HG03039 (cell line): Measurements from ENCODE around the gene FAXC.
"Not testable (repeated sequence)": the region's sequence is repeated elsewhere in the genome, so short reads cannot be mapped to it uniquely, and the experiment has no call there.

Experiments used
- ATAC-seq: cut with Tn5 transposase; IDR thresholded peaks from one replicate; pipeline ENCODE4 v1.9.1; 2021; ENCODE audit warnings: mild to moderate bottlenecking, moderate library complexity; ENCODE audit not compliant: unreplicated experiment

FAXC gene

GRCh38 chr6:99341862-99342455 lies 7.5 kb downstream of the FAXC start:
- ATAC-seq, result no peak

DNA sequence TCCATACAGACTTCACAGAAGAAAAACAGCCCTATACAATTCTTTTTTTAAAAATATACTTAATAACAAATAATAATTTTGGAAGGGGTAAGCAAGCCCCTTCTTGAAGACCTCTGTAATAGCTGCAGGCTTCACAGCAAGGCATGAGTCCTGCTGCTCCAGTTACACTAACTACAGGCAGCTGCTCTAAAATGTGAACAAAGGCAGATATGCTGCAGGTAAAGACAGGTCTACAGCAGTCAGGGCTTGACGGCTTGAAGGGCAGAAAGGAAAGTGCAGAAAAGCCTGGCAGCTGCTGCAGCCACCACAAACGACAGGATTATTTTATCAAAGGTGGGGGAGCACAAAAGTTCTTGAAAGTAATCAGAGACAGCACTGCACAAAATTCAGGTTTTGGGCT lies 11.3 kb downstream of the FAXC start:
- no peak for ATAC-seq

DNA sequence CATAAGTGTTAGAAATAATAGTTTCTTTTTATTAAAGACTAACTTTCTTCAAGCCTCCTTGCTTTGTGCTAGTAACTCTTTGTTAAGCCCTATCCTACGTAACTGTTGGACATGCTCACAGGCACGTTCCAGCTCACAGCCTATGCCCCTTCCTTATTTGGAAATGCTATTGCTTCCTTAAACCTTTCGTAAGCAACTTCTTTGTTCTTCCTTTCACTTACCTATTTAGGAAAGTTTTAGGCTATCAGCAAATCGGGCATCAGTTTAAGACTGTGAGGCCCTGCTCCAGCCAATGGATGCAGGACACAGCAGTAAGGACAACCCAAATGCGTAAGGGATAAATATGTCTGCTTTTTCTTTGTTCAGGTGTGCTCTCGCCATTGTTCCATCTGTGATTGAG lies 14.2 kb downstream of the FAXC start:
- ATAC-seq, result not testable (repeated sequence)

- no peak for ATAC-seq
These were observed 14.8 kb downstream of the FAXC start for GRCh38 chr6:99334526-99335127.

DNA sequence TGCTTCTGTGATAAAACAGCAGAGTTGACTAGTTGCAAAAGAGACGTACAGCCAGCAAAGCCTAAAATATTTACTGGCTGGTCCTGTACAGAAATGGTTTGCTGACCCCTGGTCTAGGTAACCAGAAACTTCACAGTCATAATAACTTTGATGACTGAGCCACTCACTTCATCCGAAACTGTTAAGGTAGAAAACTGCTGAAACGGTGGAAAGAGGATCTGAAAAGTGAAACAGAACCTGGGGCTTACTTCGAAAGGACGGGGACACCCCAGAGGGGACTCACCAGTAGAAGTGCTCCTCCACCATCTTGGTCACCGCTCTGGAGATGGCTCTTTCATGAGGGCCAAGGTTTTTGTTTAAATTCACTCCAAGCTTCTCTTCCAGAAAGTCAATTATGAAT lies 16.4 kb downstream of the FAXC start:
- peak; percentile 90 for ATAC-seq

GRCh38 chr6:99331531-99331930 lies 17.9 kb downstream of the FAXC start:
- no peak for ATAC-seq

GRCh38 chr6:99330159-99330558 lies 19.3 kb downstream of the FAXC start:
- ATAC-seq, result peak; percentile 62

- no peak for ATAC-seq
These were observed 24.5 kb downstream of the FAXC start for GRCh38 chr6:99324996-99325395.

DNA sequence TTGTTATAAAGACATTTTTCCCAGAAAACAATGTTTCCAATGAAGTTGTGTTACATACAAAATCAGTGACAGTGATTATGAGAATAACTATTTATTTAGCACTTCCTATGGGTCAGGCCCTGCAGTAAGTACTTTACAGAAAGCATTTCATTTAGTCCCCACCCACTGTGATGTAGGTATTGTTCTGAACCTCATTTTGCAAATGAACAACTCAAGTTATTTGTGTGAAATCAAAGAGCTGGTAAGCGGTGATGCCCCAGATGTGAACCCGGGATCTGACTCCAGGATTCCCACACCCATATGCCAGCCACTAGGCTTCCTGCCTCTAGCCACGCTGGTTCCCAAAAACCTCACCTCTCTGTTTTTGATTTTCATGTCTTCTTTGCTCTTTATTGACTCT lies 30.9 kb downstream of the FAXC start:
- ATAC-seq, result no peak

DNA sequence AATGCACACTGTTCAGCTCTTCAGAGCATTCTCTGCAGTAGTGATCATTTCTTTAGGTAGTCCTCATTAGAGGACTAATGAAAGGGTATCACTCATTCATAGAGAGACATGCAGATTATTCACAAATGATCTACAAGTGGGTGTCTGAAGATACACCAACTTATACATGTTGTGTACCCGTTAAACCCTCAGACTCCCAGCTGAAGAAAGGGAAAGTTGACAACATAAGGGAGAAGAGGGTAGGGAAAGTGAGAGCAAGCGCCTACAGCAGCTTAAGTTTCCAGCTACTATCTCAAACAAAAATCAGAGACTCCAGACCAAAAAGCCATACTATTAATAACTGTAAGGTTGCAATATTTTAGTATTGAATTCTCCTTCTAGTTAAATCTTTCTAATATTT lies 37.1 kb downstream of the FAXC start:
- ATAC-seq, result no peak

DNA sequence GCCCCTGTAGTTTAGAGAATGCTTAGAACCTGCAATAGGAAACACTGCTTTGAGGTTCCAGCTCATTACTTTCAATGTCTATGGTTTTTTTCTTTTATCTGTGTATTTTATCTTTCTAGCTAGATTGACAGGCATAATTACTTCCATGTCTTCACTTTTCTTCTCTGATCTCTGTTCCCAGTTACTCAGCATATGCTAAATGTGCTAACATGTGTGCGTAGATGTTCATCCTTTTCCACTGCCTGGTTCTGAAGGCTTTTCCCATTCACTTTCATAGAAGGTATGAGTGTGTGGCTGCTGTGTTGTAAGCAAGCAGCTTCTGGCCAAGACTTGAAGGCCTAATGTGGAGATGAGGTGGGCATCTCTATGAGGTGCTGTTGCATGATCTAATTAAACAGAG lies 38.9 kb downstream of the FAXC start:
- ATAC-seq, result no peak

DNA sequence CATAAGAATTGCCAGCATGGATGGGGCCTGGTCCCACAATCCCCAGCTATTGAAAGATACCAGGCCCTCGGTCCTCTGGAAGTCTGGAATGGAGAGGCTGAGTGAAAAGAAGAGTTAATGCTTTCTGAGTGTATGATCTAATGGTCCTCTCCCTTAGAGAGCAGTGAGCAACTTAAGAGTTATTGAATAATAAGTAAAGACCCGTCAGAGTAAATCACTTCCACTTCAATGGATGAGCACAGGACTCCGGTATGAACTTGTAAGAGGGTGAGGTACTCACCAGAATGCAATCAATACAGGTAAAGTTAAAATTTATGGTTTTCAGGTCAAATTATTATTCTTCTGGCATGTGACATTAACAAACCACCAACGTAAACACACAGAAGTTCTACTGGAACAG lies 39.9 kb downstream of the FAXC start:
- ATAC-seq, result no peak

DNA sequence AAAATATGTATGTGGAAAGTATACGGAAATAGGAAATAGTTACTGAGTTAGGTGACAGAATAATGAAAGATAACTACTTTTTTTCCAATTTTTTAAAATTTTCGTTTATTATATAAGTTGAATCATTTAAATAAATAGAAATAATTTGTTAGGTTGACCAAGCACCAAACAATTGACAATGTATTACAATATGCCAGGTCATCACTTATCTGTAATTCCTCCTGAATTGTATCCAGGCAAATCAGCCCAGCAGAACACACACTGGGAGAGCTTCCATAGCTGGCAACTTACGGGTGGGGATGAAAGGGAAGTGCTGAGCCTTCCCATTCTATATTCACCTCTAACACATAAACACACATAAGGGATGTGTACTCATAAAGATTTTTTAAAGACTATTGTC lies 40.7 kb downstream of the FAXC start:
- ATAC-seq, result no peak

DNA sequence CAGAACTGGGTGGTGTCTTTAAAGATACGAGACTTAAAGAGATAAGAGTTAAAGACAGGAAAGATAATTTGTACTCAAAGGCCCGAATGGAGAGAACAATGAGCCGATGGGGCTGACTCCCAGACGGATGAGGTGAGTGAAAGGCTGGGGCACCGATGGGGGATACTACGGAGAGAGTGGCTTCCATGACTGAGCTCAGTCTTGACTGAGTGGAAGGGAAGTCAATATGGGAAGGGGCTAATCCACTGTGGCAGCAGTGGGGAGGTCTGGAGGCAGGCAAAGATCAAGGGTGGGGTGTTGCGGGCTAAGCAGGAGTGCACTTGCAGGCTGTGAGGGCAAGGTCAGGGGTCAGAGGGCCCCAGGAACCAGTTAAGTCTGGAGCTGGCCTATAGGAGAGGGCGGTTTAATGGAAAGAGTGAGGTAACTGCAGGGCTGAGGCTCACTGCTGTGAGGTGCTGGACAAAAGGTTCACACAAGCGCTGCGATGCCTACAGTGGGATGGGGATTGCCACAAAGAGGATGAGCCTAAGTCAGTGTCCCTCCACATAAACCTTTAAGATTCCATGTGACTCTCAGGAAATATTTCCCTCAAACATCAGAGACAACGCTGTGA lies 42.1 kb downstream of the FAXC start:
- no peak for ATAC-seq

DNA sequence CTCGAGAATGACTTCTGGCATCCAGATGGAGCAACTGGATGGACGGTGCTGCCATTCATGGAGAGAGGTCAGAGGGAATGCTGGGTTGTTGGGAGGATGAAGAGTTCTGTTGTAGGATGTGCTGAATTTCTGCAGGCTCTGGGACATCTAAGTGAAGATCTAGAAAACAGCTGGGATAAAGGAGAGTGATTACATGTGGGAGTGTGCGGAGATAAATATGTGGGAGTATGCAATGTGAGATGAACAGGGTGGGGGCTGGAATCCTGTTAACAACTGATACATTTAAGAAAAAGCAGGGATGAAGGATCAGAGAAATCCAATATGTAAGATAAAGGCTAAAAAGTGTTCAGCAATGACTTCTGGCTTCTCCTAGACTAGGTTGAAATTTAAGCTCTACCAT lies 43.1 kb downstream of the FAXC start:
- ATAC-seq, result no peak

GRCh38 chr6:99305021-99305554 lies 44.4 kb downstream of the FAXC start:
- ATAC-seq, result peak; percentile 51

DNA sequence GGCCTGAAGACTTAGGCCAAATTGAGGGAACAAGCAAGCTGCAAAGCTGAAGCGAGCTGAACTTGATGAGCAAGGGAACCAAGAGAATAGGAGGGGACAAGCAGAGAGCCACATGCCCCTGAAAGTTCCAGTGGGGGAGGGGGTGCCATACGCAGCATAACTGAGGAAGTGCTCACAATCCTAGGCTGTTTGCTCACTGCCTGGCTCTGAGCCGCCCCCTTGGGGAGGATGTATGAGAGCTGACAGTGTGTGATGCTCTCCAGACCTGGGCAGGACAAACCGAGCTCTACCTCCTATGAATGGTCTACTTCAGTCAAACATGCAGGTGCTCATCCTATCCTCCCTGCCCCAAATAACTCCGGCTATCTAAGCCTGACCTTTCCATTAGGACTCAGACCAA lies 52.1 kb downstream of the FAXC start:
- ATAC-seq, result no peak

GRCh38 chr6:99297006-99297405 lies 52.5 kb downstream of the FAXC start:
- no peak for ATAC-seq

DNA sequence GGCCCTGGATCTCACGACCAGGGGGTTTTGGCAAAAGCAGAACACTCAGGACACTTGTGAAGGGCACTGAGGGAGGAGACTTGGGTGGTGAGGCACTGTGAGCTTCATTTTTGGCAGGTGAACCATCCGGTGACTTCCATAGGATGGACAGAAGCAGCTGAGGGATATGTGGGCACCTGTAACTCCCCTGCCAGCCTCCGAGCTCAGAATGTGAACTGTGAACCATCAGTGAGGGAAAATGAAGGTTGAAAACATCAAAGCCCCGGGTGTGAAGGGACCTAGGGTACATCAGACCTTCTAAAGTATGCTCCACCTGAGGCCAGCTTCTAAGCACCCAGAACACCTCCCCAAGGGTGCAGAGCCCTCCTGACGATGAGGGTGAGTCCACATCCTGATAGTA lies 53.2 kb downstream of the FAXC start:
- no peak for ATAC-seq

- no peak for ATAC-seq
These were observed 54.2 kb downstream of the FAXC start for GRCh38 chr6:99295276-99295675.

DNA sequence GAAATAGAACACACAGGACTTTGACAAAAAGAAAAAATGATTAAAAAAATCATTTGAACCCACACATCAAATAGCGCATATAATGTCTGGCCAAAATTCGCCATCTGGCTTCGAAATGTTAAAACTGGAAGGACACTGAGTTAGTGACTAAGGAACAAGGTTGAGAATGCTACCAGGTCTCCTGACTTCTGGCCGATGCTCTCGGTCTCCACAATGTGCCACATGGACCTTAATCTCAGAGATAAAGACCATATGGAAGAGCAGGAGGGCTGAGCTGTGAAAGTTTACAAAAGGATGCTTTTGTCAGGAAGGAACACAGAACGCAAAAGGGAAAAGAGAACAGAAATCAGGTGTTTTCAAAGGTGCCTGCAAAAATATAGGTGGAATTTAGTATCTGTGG lies 54.7 kb downstream of the FAXC start:
- ATAC-seq, result no peak

GRCh38 chr6:99289701-99290100 lies 59.8 kb downstream of the FAXC start:
- no peak for ATAC-seq
